GM18951 (cell line): ENCODE measurements around the gene IGFLR1.

Experiments used
- POLR2A ChIP-seq: IDR thresholded peaks from 4 replicates; pipeline ENCODE4 v1.6.1; 2011; ENCODE audit warnings: mild to moderate bottlenecking; ENCODE audit not compliant: insufficient read length, insufficient read depth; ENCODE audit errors: extremely low read depth
- in situ Hi-C: fragments of 300-500 bp; cut with MboI; formaldehyde crosslinking; loops from one replicate; pipeline ENCODE4 v1.12.0; 2022; ENCODE audit warnings: low sequenced_read_pairs, mixed read lengths, inconsistent platforms; ENCODE audit not compliant: unreplicated experiment

The IGFLR1 gene

DNA sequence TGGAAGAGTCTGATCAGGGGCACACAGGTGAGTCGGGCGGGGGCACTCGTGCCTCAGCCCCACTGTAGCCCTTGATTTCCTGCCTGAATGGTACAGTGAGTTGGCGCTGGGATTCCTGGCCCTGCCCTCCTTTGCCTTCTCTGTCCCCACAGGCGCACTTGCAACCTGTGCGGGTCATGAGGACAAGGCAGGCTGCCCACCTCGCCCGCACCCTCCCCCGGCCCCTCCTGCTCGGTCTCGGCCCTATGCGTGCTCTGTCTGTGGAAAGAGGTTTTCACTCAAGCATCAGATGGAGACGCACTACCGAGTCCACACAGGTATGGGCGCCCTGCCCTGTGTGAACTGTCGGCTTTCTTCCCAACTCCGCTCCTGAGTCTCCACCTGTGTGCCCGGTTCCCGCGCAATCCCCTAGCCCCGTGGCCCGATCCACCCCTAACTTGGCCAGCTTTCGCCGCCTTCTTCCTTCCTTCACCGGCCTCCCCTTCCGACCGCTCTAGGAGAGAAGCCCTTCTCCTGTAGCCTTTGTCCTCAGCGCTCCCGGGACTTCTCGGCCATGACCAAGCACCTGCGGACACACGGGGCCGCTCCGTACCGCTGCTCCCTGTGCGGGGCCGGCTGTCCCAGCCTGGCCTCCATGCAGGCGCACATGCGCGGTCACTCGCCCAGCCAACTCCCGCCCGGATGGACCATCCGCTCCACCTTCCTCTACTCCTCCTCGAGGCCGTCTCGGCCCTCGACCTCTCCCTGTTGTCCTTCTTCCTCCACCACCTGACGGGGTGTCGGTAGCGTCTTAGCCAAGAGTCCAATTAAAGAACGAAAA, 26.1 kb downstream of the IGFLR1 start:
- no peak for TF ChIP-seq POLR2A
- in situ Hi-C loops, result no loop called here

DNA sequence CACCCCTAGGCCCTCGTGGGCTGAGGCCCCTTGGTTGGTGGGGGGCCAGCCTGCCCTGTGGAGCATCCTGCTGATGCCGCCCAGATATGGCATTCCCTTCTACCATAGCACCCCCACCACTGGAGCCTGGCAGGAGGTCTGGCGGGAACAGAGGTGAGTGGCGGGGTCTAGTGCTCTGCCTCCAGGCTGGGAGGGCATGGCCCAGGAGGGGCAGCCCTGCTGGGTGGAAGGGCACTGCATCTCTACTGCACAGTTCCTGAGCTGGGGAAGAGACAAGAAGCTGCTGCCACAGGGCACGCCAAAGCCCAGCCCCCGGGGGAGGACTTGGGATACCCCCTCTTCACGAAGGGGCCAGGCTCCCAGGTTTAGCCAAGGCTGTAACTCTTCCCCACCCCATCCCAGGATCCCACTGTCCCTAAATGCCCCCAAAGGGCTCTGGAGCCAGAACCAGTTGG, 26.9 kb downstream of the IGFLR1 start:
- peak; percentile 10 for TF ChIP-seq POLR2A
- in situ Hi-C loops, result no loop called here

DNA sequence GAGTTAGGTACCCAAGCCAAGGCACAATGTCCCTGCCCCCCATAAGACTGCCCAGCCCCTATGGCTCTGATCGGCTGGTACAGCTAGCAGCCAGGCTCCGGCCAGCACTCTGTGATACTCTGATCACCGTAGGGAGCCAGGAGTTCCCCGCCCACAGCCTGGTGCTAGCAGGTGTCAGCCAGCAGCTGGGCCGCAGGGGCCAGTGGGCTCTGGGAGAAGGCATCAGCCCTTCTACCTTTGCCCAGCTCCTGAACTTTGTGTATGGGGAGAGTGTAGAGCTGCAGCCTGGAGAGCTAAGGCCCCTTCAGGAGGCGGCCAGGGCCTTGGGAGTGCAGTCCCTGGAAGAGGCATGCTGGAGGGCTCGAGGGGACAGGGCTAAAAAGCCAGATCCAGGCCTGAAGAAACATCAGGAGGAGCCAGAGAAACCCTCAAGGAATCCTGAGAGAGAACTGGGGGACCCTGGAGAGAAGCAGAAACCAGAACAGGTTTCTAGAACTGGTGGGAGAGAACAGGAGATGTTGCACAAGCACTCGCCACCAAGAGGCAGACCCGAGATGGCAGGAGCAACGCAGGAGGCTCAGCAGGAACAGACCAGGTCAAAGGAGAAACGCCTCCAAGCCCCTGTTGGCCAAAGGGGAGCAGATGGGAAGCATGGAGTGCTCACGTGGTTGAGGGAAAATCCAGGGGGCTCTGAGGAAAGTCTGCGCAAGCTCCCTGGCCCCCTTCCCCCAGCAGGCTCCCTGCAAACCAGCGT, 27.5 kb downstream of the IGFLR1 start:
- in situ Hi-C loops, result no loop called here

DNA sequence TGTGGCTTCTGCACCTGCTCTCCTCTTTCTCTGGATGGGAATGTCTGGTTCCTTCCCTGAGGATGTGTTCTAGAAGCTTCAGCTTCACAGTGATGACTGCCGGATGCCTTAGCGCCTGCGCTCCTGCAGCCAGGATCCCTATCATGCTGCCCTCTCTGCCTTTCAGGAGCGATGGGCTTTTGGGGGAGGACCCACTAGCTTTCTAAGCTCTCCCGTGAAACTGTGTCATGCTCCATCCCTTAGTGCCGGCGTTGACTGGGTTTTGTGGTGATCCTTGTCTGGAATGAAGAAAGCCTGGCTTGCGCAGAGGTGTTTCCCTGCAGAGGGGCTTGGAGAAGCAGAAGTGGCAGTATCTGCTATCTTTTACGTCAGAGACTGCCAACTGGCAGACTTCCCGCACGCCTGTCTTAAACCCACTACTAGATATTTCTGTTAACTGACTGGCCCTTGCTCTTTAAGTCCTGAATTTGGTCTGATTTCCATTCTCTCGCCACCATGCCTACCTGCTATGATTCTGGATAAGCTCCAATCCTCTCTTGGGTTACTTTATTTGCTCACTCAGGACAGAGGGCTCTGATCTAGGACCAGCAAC, 28.3 kb downstream of the IGFLR1 start:
- TF ChIP-seq POLR2A, result no peak
- in situ Hi-C loops, result no loop called here

More for the DNA sequence above, 27.5 kb downstream of the IGFLR1 start:
- TF ChIP-seq POLR2A, result peak; percentile 32

DNA sequence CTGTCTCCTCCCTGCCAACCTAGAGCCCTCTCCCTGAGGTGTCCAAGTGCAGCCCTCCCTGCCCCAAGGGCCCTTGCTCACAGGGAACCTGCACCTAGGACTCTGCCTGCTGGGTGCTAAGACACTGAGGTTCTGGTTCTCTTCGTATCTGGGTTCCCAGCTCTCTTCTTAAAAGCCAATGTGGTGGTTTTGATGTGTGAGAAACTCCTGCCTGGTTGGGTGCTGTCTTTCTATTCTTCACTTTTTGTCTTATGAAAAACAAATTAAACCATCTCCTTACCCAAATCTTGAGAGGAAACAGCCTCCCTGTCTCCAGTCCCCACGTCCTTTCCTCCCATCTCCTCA, 28.8 kb downstream of the IGFLR1 start:
- TF ChIP-seq POLR2A, result no peak
- in situ Hi-C loops, result no loop called here

DNA sequence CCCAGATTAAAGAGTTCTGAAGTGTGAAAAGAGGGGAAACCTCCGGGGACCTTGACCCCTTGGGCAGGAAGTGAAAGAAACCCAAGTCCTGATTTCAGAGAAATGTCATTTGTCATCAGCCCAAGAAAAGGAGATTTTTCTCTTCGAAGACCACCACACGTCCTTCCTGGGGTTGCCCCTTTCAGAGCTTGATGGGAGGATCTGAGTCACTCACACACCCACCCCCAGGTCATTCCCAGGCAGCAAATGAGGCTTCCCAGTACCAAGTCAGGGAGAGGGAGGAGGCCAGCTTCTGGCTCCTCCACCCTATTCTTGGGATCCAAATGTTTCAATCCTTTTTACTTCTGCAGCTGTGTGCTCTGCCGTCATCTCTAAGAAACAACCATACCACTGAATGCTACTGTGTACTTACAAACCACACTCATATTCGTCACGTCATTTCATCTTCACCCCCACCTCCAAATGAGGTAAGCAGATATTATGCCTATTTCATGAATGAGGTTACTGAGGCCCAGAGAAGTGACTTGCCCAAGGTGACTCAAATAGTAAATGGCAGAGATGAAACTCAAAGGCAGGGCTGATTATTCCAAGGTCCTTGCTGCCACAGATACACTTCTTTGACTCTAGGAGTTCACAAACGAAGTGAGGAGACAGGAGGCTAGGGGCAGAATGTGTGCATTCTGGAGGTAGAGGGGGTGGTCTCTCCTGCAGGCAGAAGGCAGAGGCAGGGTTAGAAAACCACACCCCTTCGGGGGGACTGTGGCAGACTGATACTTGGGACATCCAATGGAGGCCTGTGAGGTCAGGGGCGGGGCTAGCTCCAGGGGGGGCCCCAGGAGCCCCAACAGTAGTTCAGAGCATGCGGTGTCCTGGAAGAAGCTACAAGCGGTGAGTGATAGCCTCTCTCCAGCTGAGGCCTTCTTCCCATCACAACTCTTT, 29.4 kb downstream of the IGFLR1 start:
- in situ Hi-C loops, result no loop called here
- TF ChIP-seq POLR2A, result peak; percentile 81

DNA sequence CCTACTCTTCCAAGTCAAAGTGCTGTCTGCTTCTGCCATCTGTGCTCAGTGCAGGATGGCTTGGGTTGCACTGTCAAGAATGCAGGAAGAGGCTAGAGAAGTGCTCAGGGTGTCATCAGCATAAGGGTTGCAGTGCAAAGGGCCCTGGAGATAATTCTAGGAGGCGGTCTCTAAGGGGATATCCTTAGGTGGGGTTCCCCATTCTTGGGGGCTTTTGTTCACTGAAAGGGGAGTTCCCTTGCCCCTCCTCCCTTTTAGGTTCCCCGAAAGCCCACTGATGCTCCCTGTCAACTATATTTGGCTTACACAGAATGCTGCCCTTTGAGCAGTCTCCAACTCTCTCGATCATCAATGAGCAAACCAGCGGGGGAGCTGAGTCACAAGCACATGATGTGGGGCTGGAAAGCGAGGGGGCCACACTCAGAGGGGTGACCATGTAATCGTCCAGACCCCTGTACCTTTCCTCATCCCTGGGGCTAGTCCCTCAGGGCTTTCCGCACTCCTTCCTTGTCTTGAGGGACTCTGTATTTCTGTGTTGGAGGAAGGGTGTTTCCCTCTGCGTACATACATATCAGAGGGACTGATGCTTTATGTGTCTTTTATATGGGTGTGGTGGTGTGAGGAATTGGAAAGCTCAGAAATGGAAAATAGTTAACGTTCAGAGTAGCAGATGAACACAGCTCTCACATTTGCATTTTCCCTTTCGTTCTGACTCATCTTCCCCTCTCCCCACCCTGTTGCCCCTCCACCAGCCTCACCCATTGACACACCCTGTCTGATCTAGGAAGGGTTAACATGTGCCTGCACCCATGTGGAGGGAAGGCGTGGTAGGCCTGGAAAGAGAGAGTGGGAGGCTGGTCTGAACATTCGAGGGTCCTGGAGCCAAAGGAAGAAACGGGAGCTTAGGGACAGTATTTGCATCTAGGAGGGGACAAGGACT, 31.2 kb downstream of the IGFLR1 start:
- peak; percentile 29 for TF ChIP-seq POLR2A
- in situ Hi-C loops, result no loop called here

DNA sequence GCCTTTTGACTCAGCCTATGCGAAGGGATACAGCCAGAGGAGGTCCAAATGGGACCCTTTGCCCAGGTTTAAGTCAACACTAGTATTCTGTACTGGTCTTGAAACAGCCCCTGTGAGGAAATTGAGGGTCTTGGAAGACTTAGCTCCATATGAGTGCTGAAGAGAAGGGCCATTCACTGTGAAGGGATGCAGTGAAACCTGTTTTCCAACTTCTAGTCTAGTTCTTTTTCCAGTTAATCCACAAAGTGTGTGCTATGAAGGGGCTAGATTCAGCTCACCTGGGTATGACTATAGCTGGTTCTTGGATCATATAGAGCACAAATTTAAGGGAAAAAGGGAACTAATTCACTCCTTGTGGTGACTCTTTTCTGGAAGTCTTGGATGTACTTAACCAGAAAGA, 33.9 kb downstream of the IGFLR1 start:
- in situ Hi-C loops, result no loop called here
- TF ChIP-seq POLR2A, result no peak

DNA sequence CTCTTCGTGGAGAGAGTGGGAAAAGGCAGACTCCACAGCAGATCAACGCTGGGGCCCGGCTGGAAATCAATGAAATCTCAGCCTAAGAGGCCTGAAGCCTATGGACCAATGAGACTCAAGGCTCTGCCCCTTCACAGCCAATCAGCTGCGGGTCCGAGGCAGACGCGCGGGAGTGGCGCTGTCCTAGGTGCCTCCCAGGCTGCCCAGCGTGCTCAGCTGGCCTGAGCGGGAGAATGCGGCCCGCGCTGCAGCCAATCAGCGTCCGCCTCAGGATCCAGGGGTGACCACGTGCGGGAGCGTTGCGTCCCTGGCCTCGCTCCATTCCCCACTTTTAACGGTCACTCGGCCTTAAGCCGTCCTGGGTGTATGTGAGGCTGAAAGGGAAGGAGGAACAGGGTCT, 38.0 kb downstream of the IGFLR1 start, which contains the start of gene ZBTB32:
ZBTB32 (plus strand) TSS at position 341 of the 400 bp plus-strand sequence. CDS start 10,069 bp downstream, outside the sequence.
- TF ChIP-seq POLR2A, result no peak
- in situ Hi-C loops, result no loop called here

DNA sequence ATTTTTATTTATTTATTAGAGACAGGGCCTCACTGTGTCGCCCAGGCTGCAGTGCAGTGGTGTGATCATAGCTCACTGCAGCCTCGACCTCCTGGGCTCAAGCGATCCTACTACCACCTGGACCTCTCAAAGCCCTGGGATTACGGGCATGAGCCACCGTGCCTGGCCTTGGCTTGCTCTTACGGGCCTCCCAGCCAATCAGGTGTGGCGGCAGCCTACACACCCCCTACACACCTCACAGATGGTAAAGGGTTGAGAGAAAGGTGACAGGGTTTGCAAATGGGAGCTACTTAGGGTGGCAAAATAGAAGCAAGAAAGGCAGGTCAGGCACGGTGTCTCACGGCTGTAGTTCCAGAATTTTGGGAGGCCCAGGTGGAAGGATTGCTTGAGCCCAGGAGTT, 38.9 kb downstream of the IGFLR1 start:
- in situ Hi-C loops, result no loop called here
- TF ChIP-seq POLR2A, result no peak

DNA sequence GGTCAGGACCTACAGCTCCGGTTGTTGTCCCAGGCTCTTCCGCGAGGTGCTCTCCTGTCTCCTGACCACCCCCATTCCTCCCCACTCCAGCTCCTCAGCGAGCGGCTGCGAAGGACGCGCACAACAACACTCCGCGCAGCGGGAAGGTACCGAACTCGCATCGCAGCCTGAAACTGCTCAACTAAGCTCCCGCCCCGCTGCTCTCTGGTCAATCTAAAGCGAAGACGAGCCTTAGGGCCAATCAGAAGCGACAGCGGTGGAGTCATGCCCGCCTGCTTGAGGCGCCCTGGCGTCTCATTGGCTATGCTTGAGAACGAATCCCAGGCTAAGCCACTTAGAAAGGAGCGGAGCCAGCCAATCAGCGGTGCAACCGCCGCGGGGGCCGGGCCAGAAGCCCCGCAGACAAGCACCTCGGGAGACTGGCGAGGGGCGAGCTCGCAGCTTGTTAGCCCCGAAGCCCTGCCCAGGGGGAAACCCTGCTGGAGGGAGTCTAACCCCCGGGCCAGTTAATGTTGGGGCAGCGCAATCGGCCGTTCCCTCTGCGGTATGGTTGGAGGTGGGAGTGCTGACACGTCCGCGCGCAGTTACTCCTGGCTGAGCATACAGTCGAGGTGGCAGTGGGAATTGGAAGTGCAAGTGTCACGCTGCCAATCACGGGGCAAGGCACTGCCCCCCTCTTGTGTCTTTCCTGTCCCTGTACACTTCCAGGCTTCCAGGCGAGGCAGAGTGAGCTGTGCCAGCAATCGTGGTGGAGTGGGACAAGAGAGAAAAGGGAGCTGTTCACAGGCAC, 39.8 kb downstream of the IGFLR1 start:
- peak; percentile 78 for TF ChIP-seq POLR2A
- in situ Hi-C loops, result no loop called here
